NB4 (cell line): ENCODE measurements around the gene ZBTB4.

Experiments
- DNase-seq: peaks from one replicate; pipeline ENCODE4 v3.0.0; 2010; ENCODE audit warnings: low read depth
- H3K4me3 ChIP-seq: one replicate; pipeline ENCODE4 v1.5.1; 2011; ENCODE audit warnings: mild to moderate bottlenecking, low read depth, low read length, moderate library complexity
- MYC ChIP-seq: IDR thresholded peaks from 2 replicates; pipeline ENCODE4 v1.6.1; 2011; ENCODE audit warnings: low read depth, low read length
- POLR2A ChIP-seq: IDR thresholded peaks from 2 replicates; pipeline ENCODE4 v1.6.1; 2011; ENCODE audit warnings: mild to moderate bottlenecking; ENCODE audit not compliant: insufficient read length; ENCODE audit errors: extremely low read depth
- TF ChIP-seq, protein P1 (sequence below): IDR thresholded peaks from one replicate; pipeline ENCODE4 v1.5.1; 2012; ENCODE audit warnings: low read depth, low read length
- TF ChIP-seq, protein P2 (sequence below): IDR thresholded peaks from 2 replicates; pipeline ENCODE4 v1.6.1; 2011; ENCODE audit warnings: low read depth, low read length

Gene ZBTB4

DNA sequence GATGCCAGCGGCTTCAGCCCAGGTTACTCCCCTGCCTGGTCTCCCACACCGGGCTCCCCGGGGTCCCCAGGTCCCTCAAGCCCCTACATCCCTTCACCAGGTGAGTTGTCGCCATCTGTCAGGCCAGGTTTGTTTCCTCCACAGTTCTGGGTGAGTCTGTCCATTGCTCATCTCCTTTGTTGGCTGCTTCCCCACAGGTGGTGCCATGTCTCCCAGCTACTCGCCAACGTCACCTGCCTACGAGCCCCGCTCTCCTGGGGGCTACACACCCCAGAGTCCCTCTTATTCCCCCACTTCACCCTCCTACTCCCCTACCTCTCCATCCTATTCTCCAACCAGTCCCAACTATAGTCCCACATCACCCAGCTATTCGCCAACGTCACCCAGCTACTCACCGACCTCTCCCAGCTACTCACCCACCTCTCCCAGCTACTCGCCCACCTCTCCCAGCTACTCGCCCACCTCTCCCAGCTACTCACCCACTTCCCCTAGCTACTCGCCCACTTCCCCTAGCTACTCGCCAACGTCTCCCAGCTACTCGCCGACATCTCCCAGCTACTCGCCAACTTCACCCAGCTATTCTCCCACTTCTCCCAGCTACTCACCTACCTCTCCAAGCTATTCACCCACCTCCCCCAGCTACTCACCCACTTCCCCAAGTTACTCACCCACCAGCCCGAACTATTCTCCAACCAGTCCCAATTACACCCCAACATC, 33.6 kb upstream of the ZBTB4 start:
- no peak for DNase-seq
- no peak overlapping the region for H3K4me3 ChIP-seq
- TF ChIP-seq, protein P1, sequence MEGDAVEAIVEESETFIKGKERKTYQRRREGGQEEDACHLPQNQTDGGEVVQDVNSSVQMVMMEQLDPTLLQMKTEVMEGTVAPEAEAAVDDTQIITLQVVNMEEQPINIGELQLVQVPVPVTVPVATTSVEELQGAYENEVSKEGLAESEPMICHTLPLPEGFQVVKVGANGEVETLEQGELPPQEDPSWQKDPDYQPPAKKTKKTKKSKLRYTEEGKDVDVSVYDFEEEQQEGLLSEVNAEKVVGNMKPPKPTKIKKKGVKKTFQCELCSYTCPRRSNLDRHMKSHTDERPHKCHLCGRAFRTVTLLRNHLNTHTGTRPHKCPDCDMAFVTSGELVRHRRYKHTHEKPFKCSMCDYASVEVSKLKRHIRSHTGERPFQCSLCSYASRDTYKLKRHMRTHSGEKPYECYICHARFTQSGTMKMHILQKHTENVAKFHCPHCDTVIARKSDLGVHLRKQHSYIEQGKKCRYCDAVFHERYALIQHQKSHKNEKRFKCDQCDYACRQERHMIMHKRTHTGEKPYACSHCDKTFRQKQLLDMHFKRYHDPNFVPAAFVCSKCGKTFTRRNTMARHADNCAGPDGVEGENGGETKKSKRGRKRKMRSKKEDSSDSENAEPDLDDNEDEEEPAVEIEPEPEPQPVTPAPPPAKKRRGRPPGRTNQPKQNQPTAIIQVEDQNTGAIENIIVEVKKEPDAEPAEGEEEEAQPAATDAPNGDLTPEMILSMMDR = no peak
- TF ChIP-seq POLR2A (no peak), MYC (no peak)
- TF ChIP-seq, protein P2, sequence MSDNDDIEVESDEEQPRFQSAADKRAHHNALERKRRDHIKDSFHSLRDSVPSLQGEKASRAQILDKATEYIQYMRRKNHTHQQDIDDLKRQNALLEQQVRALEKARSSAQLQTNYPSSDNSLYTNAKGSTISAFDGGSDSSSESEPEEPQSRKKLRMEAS = no peak

DNA sequence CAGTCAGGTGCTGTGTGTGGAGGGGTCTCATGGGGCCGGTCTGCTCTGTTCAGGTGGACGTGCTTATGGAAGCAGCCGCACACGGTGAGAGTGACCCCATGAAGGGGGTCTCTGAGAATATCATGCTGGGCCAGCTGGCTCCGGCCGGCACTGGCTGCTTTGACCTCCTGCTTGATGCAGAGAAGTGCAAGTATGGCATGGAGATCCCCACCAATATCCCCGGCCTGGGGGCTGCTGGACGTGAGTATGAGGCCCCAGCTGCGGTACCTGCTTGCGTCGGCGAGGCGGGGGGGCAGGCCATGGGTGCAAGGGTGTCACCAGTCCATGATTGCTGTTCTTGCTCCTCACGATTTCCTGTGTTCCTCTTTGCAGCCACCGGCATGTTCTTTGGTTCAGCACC, 32.7 kb upstream of the ZBTB4 start:
- H3K4me3 ChIP-seq = no peak overlapping the region
- no peak for DNase-seq
- TF ChIP-seq MYC (no peak), POLR2A (no peak)
- TF ChIP-seq, protein P2 = no peak
- TF ChIP-seq, protein P1 = no peak

DNA sequence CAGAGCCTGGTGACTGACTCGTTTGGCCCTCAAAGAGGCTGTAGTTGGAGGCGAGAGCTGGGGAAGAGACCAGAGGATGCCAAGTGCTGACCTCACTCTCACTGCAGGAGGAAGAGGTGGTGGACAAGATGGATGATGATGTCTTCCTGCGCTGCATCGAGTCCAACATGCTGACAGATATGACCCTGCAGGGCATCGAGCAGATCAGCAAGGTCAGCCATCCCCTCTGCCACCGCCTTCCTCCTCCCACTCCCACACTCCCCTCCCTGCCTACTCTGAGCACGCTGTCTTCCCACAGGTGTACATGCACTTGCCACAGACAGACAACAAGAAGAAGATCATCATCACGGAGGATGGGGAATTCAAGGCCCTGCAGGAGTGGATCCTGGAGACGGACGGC, 31.7 kb upstream of the ZBTB4 start:
- no peak for DNase-seq
- H3K4me3 ChIP-seq = no peak overlapping the region
- TF ChIP-seq, protein P1 = no peak
- TF ChIP-seq POLR2A = no peak
- TF ChIP-seq, protein P2 = no peak
- no peak for TF ChIP-seq MYC

DNA sequence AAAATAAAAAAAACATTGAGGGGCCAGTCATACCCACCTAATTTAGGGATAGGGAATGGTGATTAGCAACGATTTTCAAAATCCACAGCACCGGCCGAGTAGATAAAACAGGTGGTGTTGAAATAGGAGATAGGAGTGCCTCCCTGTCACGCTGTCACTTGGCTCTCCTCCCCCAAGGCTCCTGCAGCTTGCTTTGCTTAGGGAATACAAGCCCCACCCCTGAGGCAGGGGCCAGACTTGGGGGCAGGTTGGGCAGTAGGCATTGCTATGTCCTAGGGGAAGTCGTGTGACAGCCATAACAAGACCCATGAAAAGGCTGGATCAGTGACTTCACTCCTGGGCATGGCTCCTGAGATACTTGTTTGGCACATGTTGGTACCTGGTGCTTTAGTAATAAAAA, 30.5 kb upstream of the ZBTB4 start:
- TF ChIP-seq, protein P2 = no peak
- TF ChIP-seq, protein P1 = no peak
- TF ChIP-seq POLR2A (no peak), MYC (no peak)
- no peak for DNase-seq
- no peak overlapping the region for H3K4me3 ChIP-seq

DNA sequence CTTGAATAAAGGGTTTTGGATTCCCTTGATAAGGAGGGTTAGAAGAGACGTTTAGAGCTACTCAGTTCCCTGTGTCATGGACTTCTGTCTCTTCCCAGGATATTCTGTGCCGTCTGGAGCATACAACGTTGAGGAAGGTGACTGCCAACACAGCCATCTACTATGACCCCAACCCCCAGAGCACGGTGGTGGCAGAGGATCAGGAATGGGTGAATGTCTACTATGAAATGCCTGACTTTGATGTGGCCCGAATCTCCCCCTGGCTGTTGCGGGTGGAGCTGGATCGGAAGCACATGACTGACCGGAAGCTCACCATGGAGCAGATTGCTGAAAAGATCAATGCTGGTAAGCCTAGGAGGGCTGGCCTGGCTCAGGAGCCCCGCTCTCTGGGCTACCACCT, 29.4 kb upstream of the ZBTB4 start:
- TF ChIP-seq MYC = no peak
- TF ChIP-seq, protein P1 = no peak
- TF ChIP-seq, protein P2 = no peak
- no peak for TF ChIP-seq POLR2A
- no peak for DNase-seq
- H3K4me3 ChIP-seq = no peak overlapping the region
